ENCODE data around the gene UQCRQ. TPM values are rescaled to one million over a fixed set of nuclear protein-coding genes. Genes with fewer than 3 reads are reported as not detected.
A peak's percentile ranks its signal among the peaks of the same experiment; 100 is the strongest.

The UQCRQ gene
- total RNA-seq, 2 donors from 2014 or later = 107 to 112 TPM

GRCh38 chr5:132826424-132827082 lies 39.9 kb upstream of the UQCRQ start:
- H3K27me3 Mint-ChIP-seq = peaks cover 47% of the 10 kb centered on the region

GRCh38 chr5:132827943-132828673 lies 38.3 kb upstream of the UQCRQ start:
- H3K36me3 Mint-ChIP-seq (ENCODE audit: low read depth) = peaks cover 4% of the 10 kb centered on the region
- no peak overlapping the region for H3K4me3 Mint-ChIP-seq
- H3K4me1 Mint-ChIP-seq = peaks cover 16% of the 10 kb centered on the region
- peaks cover 54% of the 10 kb centered on the region for H3K27me3 Mint-ChIP-seq
- H3K9me3 ChIP-seq (ENCODE audit: control insufficient read depth, low read length, poor library complexity, severe bottlenecking) = no peaks in the 10 kb centered on the region
- no peak for ATAC-seq
- DNase-seq = no peak
- H3K27ac Mint-ChIP-seq = no peak overlapping the region

More at GRCh38 chr5:132826424-132827082, 39.9 kb upstream of the UQCRQ start:
- H3K4me3 Mint-ChIP-seq = peak overlapping the region; percentile 66
- peaks cover 4% of the 10 kb centered on the region for H3K36me3 Mint-ChIP-seq (ENCODE audit: low read depth)
- DNase-seq = no peak
- H3K9me3 ChIP-seq (ENCODE audit: control insufficient read depth, low read length, poor library complexity, severe bottlenecking) = no peaks in the 10 kb centered on the region
- peak overlapping the region; percentile 6 for H3K27ac Mint-ChIP-seq
- H3K4me1 Mint-ChIP-seq = peaks cover 16% of the 10 kb centered on the region
- ATAC-seq = no peak

GRCh38 chr5:132828846-132829494 lies 37.5 kb upstream of the UQCRQ start:
- no peak for ATAC-seq
- H3K36me3 Mint-ChIP-seq (ENCODE audit: low read depth) = peaks cover 4% of the 10 kb centered on the region
- no peaks in the 10 kb centered on the region for H3K9me3 ChIP-seq (ENCODE audit: control insufficient read depth, low read length, poor library complexity, severe bottlenecking)
- H3K4me3 Mint-ChIP-seq = peak overlapping the region; percentile 89
- DNase-seq = no peak
- H3K27ac Mint-ChIP-seq = no peak overlapping the region
- H3K4me1 Mint-ChIP-seq = peaks cover 16% of the 10 kb centered on the region
- peaks cover 49% of the 10 kb centered on the region for H3K27me3 Mint-ChIP-seq

- H3K27ac Mint-ChIP-seq = no peak overlapping the region
- peaks cover 4% of the 10 kb centered on the region for H3K36me3 Mint-ChIP-seq (ENCODE audit: low read depth)
- H3K4me1 Mint-ChIP-seq = peaks cover 16% of the 10 kb centered on the region
- DNase-seq = peak; percentile 55 to 65 (median 61)
- ATAC-seq = peak; percentile 93
- H3K4me3 Mint-ChIP-seq = peak overlapping the region; percentile 89
- H3K27me3 Mint-ChIP-seq = peaks cover 53% of the 10 kb centered on the region
- H3K9me3 ChIP-seq (ENCODE audit: control insufficient read depth, low read length, poor library complexity, severe bottlenecking) = no peaks in the 10 kb centered on the region
Measured at GRCh38 chr5:132829742-132830435, 36.6 kb upstream of the UQCRQ start.

GRCh38 chr5:132830436-132831094 lies 35.9 kb upstream of the UQCRQ start, which contains the start of gene SHROOM1:
TSS of gene SHROOM1 (minus strand) at chr5:132830647. CDS start at chr5:132826140, 4,507 bp downstream.
- DNase-seq (no peak), ATAC-seq (peak; percentile 32)
- H3K27ac Mint-ChIP-seq = no peak within 1 kb of the TSS
- H3K4me3 Mint-ChIP-seq = peak within 1 kb of the TSS; percentile 89
- no peaks in the 10 kb centered on the region for H3K9me3 ChIP-seq (ENCODE audit: control insufficient read depth, low read length, poor library complexity, severe bottlenecking)
- H3K4me1 Mint-ChIP-seq = peaks cover 14% of the 10 kb centered on the region
- H3K27me3 Mint-ChIP-seq = peaks cover 53% of the 10 kb centered on the region
- peaks cover 4% of the 10 kb centered on the region for H3K36me3 Mint-ChIP-seq (ENCODE audit: low read depth)

GRCh38 chr5:132831095-132831860 lies 35.2 kb upstream of the UQCRQ start:
- peak overlapping the region; percentile 86 for H3K4me3 Mint-ChIP-seq
- H3K9me3 ChIP-seq (ENCODE audit: control insufficient read depth, low read length, poor library complexity, severe bottlenecking) = no peaks in the 10 kb centered on the region
- no peak for DNase-seq
- H3K27me3 Mint-ChIP-seq = peaks cover 48% of the 10 kb centered on the region
- no peak overlapping the region for H3K27ac Mint-ChIP-seq
- no peak for ATAC-seq
- H3K36me3 Mint-ChIP-seq (ENCODE audit: low read depth) = peaks cover 4% of the 10 kb centered on the region
- H3K4me1 Mint-ChIP-seq = peaks cover 10% of the 10 kb centered on the region

- no peak overlapping the region for H3K4me3 Mint-ChIP-seq
Measured at GRCh38 chr5:132832612-132833011, 33.8 kb upstream of the UQCRQ start.

GRCh38 chr5:132834057-132834456 lies 32.4 kb upstream of the UQCRQ start:
- ATAC-seq (no peak), DNase-seq (no peak)
- no peak overlapping the region for H3K27ac Mint-ChIP-seq
- peaks cover 27% of the 10 kb centered on the region for H3K27me3 Mint-ChIP-seq
- no peak overlapping the region for H3K4me3 Mint-ChIP-seq
- no peaks in the 10 kb centered on the region for H3K9me3 ChIP-seq (ENCODE audit: control insufficient read depth, low read length, poor library complexity, severe bottlenecking)
- H3K4me1 Mint-ChIP-seq = peaks cover 10% of the 10 kb centered on the region
- no peaks in the 10 kb centered on the region for H3K36me3 Mint-ChIP-seq (ENCODE audit: low read depth)

More at GRCh38 chr5:132832612-132833011, 33.8 kb upstream of the UQCRQ start:
- Mint-ChIP-seq H3K4me1 (peaks cover 10% of the 10 kb centered on the region), H3K27ac (no peak overlapping the region), H3K27me3 (peaks cover 34% of the 10 kb centered on the region), H3K36me3 (ENCODE audit: low read depth) (no peaks in the 10 kb centered on the region)
- H3K9me3 ChIP-seq (ENCODE audit: control insufficient read depth, low read length, poor library complexity, severe bottlenecking) = no peaks in the 10 kb centered on the region
- ATAC-seq (no peak), DNase-seq (no peak)

- Mint-ChIP-seq H3K36me3 (ENCODE audit: low read depth) (no peaks in the 10 kb centered on the region), H3K4me3 (no peak overlapping the region), H3K27ac (no peak overlapping the region), H3K27me3 (peaks cover 11% of the 10 kb centered on the region), H3K4me1 (no peaks in the 10 kb centered on the region)
- DNase-seq = no peak
- H3K9me3 ChIP-seq (ENCODE audit: control insufficient read depth, low read length, poor library complexity, severe bottlenecking) = no peaks in the 10 kb centered on the region
- ATAC-seq = no peak
Measured at GRCh38 chr5:132836852-132837251, 29.6 kb upstream of the UQCRQ start.

- no peaks in the 10 kb centered on the region for H3K9me3 ChIP-seq (ENCODE audit: control insufficient read depth, low read length, poor library complexity, severe bottlenecking)
- Mint-ChIP-seq H3K4me3 (no peak overlapping the region), H3K27me3 (peaks cover 8% of the 10 kb centered on the region), H3K4me1 (no peaks in the 10 kb centered on the region), H3K36me3 (ENCODE audit: low read depth) (no peaks in the 10 kb centered on the region), H3K27ac (no peak overlapping the region)
- DNase-seq (no peak), ATAC-seq (no peak)
Measured at GRCh38 chr5:132837868-132838267, 28.6 kb upstream of the UQCRQ start.

- Mint-ChIP-seq H3K36me3 (ENCODE audit: low read depth) (no peaks in the 10 kb centered on the region), H3K27ac (no peak overlapping the region), H3K4me3 (no peak overlapping the region), H3K4me1 (no peaks in the 10 kb centered on the region), H3K27me3 (peaks cover 6% of the 10 kb centered on the region)
- DNase-seq (no peak), ATAC-seq (no peak)
- no peaks in the 10 kb centered on the region for H3K9me3 ChIP-seq (ENCODE audit: control insufficient read depth, low read length, poor library complexity, severe bottlenecking)
Measured at GRCh38 chr5:132838516-132839282, 27.7 kb upstream of the UQCRQ start.
